Retina (tissue), 1 donor: ENCODE results near the gene SGTA.

Source experiments
- DNase-seq: peaks from one replicate; pipeline ENCODE4 v3.0.0-alpha.2; 2016

The SGTA gene

GRCh38 chr19:2768365-2769132, 14.5 kb downstream of the SGTA start:
- DNase-seq = no peak

- DNase-seq = no peak
Measured at GRCh38 chr19:2767688-2768087, 15.4 kb downstream of the SGTA start.

GRCh38 chr19:2766594-2767372, 16.3 kb downstream of the SGTA start:
- no peak for DNase-seq

- DNase-seq = no peak
Measured at GRCh38 chr19:2765376-2765775, 17.7 kb downstream of the SGTA start.

- no peak for DNase-seq
Measured at GRCh38 chr19:2764945-2765344, 18.1 kb downstream of the SGTA start.

- DNase-seq = no peak
Measured at GRCh38 chr19:2763687-2764086, 19.4 kb downstream of the SGTA start.

- DNase-seq = no peak
Measured at GRCh38 chr19:2762783-2763496, 20.1 kb downstream of the SGTA start.

GRCh38 chr19:2761876-2762782, 20.9 kb downstream of the SGTA start:
- no peak for DNase-seq

- no peak for DNase-seq
Measured at GRCh38 chr19:2761309-2761677, 21.8 kb downstream of the SGTA start.

- DNase-seq = no peak
Measured at GRCh38 chr19:2759965-2760364, 23.1 kb downstream of the SGTA start.

GRCh38 chr19:2759362-2759761, 23.7 kb downstream of the SGTA start:
- DNase-seq = no peak

- DNase-seq = no peak
Measured at GRCh38 chr19:2758601-2759313, 24.3 kb downstream of the SGTA start.

GRCh38 chr19:2756921-2757881, 25.9 kb downstream of the SGTA start:
- no peak for DNase-seq

GRCh38 chr19:2756477-2756876, 26.6 kb downstream of the SGTA start:
- DNase-seq = no peak

- no peak for DNase-seq
Measured at GRCh38 chr19:2755811-2756210, 27.3 kb downstream of the SGTA start.

GRCh38 chr19:2755448-2755705, 27.7 kb downstream of the SGTA start:
- DNase-seq = no peak

GRCh38 chr19:2754659-2755447, 28.2 kb downstream of the SGTA start:
- no peak for DNase-seq

- DNase-seq = no peak
Measured at GRCh38 chr19:2751438-2751830, 31.6 kb downstream of the SGTA start.

- no peak for DNase-seq
Measured at GRCh38 chr19:2750808-2751437, 32.1 kb downstream of the SGTA start.

GRCh38 chr19:2747349-2747748, 35.7 kb downstream of the SGTA start:
- DNase-seq = no peak
